ENCODE results near the gene LAMA5.

Gene LAMA5

DNA sequence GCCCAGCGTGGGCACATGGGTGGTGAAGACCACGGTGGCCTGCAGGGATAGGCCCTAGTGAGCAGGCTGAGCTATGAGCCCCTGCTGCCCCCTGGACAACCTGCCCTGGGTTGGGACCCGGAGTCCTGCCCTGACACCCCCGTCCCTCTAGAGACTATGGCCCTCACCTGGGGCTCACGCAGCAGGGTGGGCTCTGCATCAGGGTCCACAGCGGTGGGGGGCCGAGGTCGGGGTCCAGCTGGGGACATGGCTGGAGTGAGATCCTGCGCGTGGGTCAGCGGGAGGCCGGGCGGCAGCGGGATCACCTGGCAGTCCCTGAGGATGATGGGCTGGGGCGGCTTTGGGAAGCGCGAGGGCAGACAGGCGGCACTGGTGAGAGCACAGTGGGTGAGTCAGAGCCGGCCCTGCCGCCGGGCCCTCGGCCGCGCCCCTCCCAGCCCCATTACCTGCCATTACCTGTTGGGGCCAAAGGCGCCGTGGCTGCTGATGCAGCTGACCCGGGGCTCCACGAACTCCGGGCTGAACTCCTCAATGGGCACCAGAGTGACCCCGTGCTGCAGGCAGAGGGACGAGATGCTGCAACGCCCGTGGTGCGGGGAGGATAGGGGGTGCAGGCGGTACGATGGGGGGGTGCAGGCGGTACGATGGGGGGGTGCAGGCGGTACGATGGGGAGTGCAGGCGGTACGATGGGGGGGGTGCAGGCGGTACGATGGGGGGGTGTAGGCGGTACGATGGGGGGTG lies 36.4 kb downstream of the LAMA5 start:
- no peak for DNase-seq (ENCODE audit: low spot score)

DNA sequence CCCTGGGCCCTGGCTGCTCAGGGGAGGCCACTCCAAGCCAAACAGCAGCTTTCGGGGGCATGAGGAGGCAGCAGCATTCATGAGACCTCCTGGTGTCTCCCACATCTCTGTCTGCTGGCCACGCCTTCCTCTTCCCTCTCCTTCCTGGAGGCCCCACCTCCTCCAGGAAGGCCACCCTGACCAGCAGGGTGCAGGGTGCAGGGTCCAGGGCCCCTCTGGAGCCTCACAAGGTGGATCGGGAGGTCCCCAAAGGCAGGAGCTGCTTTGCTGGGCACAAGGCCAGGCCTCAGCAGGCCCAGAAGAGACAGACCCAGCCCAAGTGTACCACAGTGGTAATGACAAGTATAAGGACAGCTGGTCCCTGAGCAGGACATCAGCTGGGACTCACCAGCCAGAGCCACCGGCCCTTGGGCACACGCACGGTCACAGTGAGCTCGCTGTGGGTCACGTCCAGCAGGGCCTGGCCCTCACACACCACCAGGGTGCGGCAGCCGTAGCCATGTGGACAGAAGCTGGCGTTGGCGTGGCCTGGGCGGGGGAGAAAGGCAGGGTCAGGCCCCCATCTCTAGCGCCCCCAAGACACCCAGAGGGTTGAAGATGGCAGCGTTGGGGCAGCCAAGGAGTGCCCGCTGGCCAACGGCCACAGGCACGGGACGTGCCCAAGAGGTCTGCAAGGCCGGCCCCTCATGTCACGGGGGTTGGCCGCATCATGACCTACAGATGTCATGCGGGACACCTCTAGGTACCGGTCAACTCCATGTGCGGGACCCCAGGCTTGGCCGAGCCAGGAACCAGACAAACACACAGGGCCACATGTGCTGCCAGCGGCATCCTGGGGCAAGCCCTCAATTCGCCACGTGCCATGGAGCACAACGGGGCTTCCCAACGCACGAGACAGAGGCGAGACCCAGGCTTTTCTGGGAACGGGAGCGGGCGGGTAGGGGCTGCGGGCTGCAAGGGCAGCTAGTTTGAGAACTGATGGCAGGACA lies 37.4 kb downstream of the LAMA5 start:
- no peak for DNase-seq (ENCODE audit: low spot score)

DNA sequence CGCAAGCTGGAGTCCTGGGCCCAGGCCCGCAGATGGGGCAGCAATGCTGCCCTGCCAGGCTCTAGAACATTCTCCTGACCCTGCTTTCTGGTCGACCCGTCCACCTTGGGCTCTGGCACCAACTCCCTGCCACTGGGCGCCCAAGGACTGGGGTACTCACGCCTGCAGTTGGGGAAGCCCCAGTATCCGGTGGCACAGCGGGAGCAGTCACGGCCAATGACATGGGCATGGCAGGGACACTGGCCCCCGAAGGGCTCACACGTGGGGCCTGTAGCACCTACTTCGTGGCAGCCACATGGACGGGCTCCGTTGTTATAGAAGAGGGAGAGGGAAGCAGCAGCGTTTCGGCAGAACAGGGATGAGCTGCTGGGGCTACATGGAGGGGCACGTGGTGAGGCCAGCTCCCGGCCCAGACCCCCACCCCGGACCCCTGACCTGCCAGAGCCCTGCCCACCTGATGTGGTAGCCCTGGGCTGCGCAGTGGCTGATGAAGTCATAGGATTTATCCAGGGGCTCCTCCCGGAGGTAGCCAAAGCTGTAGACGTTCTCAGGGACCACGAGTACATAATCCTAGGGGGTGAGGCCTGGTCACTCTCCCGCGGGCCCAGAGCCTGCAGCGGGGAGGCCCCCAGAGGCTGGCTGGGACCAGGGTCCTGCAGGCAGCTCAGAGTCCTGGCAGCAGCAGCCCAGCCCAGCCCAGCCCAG lies 38.3 kb downstream of the LAMA5 start:
- DNase-seq (ENCODE audit: low spot score) = no peak

DNA sequence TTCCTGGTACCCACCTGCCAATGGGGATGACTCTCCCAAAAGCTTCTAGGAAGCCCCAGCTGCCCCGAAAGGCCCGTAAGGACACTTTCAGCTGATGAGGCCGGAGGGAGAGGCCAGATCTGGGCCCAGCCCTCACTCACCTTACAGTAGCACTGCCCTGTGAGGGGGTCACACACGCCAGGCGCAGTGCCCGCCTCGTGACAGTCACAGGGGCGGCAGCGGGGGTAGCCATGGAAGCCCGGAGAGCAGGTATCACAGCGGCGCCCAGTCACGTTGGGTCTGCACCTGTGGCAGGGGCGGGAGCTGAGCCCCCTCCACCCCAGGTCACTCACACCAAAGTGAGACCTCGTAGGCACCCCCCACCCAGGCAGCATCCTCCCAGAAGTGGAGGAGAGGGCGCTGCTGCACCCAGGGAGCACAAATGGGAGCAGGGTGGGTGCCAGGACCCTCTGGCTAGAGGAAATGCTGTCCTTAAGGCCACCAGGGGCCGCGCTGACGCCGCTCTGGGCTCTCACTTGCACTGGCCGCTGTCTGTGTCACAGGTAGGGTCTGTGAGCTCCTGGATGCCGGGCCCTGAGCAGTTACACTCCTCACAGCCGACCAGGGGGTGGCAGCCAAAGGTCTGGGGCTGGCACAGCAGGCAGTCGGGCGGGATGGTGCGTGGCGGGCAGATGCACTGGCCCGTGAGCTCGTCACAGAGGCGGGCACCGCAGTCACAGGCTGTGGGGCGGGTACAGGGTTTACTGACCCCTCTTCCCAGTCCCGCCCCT lies 39.2 kb downstream of the LAMA5 start:
- DNase-seq (ENCODE audit: low spot score) = no peak

DNA sequence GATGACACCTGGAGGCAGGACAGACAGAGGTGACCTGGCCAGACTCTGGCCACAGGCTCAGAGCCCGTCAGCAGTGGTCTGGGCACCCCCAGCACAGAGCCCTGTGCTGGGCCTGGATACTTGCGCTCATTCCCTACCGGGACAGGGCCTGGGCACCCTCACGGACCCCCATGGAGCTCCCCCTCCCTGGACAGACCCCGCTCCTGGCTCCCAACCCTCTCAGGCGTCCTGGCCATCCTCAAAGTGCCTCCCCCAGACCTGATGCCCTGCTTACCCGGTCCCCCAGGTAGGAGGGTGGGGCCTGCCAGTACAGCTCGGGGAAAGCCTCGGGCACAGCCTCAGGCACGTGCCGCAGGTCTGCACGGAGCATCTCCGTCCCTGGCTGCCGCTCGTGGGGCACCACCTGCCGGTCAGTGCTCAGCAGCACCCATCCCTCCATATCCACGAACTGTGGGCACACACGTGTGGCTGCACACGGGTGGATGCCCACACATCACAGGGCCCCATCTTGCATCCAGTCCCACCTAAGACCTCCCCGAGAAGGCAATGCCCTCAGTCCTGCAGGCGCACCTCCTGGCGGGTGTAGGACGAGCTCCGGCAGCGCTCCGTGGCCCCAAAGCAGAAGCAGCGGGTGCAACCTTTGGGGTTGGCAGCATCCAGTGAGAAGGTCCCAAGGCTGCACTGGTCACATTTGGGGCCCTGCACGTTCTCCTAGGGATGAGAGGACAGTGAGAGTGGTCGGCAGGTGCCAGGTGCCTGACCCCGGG lies 40.0 kb downstream of the LAMA5 start:
- no peak for DNase-seq (ENCODE audit: low spot score)

DNA sequence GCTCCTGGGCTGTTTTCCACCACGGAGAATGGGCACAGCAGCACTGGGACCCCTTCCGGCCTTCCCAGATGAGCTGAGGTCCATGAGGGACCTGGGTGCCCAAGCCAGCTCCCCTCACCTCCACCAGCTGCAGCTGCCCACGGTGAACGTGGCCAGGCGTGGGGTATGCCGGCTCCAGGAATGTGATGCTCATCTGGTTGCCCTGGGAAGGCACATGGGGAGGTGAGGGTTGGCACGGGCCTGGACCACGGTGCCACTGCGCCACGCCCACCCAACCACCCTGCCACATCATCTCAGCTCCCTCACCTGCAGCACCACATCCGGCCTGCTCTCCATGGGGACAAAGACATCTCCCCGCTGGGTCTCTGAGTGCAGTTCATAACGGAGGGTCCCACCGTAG lies 40.6 kb downstream of the LAMA5 start:
- no peak for DNase-seq (ENCODE audit: low spot score)

DNA sequence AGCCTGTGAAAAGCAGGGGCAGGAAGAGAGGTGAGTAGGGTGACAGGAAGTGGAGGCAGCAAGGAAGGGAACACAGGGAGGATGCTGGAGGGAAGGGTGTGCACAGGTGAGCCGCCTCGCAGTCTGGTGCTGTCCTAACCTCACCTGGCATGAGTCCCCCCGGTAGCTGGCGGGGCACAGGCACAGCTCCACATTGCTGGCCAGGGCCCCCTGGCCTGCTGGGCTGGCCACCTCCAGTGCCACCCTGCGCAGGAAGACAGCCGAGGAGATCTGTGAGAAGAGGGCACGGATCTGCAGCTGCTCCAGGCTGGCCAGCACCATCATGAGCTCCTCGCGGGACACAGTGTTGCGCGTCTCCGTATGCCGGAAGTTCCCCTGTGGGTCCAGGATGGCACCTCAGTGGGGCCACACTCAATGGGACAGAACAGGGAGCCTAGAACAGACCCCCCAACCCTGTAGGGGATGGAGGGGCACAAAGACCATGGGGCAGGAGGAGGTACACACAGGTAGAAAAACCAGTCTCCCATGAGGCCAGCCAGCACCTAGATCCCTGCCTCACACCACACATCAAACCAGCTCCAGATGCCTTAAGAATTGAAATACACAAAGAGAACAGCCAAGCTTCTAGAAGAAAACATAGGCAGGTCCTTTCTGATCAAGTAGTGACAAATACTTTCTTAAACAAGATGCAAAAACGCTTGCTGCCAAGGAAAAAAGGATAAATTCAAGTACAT lies 41.8 kb downstream of the LAMA5 start:
- no peak for DNase-seq (ENCODE audit: low spot score)

DNA sequence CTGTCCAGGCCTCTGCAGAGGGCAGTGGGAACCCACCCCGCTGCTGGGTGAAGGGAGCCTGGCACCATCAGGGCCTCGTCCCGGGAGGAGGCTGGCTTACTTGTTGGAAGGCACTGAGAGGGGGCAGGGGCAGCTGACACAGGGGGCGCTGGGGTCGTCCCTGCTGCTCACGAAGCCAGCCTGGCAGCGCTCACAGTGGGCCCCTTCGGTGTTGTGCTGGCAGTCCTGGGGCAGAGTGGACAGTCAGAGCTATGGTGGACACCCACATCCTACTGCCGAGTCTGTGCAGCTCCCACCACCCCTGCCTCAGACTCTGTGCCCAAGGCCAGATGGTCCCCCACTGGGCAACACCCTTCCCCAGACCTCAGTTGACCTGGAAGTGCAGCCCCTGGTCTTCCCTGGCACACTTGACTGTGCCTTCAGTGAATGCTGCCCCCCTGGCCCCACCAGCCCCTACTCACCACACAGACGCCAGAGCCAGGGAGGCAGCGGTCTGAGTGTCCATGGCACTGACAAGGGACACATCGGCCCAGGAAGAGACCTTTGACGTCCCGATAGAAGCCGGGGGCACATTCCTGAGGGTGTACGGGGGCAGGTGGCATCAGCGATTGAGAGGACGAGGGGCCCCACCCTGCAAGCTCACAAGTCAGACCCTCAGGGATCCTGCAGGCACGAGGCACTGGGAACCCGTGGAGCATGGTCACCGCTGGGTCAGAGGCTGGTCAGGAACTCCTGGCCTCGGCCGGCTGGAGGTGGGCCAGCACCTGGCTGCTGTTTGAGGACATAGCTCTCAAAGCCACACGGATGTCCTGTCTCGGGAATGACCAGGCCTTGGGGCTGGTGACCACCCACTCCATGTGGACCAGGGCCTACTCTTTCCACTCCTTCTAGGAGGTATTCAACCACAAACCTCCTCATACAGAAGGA lies 42.9 kb downstream of the LAMA5 start:
- no peak for DNase-seq (ENCODE audit: low spot score)

DNA sequence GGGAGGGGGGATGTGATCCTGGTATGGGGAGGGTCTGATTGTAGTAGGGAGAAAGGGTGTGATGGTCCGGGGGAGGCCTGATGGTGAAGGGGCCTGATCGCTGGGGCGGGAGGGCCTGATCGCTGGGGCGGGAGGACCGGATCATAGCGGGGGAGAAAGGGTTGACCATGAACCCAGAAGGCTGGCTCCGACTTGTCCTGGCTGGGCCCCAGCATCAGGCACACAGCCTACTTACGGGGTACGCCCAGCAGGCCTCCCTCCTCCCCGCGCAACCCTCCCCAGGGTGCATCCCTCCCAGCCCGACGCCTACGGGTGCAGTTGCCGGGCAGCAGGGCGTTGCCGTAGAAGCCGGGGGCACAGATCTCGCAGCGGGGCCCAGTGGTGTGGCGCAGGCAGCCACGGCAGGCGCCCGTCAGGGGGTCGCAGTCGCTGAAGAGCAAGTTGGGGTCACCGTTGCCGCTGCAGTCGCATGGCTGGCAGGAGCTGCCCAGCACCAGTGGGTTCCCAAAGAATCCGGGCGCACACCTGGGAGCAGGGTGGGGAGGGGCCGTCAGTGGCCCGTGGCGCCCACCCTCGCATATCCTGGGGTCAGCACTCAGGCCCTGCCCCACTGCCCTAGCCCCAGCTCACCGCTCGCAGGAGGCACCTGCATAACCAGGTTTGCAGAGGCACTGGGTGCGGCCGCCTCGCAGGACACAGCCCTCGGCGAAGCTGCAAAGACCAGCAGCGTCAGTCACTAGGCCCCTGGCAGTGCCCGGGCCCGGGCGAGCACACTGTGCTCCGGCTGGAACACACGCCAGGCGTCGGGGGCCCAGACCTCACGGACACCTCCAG lies 43.7 kb downstream of the LAMA5 start:
- DNase-seq (ENCODE audit: low spot score) = no peak

DNA sequence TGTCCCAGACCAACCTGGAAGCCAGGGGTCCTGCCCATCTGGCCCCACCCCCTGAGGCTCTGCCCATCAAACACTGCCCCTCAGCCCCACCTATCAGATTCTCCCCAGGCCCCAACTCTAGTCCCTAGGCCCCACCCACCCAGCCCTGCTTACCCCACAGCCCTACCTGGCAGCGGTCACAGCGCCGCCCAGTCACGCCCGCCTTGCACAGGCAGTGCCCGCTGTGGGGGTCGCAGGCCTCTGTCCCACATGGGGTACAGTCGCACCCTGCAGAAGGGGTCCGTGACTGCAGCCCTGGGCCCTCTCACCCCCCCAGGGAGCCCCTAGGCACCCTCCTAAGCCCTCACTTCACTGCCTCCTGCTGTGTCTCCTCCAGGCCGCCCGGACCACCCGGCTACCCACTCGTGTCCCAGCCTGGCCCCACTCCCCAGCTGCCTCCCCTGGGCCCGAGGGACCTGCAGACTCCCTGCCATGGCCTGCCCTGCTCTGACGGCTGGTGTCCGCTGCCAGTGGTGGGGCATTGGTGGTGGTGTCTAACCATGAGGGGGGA lies 44.5 kb downstream of the LAMA5 start:
- no peak for DNase-seq (ENCODE audit: low spot score)

DNA sequence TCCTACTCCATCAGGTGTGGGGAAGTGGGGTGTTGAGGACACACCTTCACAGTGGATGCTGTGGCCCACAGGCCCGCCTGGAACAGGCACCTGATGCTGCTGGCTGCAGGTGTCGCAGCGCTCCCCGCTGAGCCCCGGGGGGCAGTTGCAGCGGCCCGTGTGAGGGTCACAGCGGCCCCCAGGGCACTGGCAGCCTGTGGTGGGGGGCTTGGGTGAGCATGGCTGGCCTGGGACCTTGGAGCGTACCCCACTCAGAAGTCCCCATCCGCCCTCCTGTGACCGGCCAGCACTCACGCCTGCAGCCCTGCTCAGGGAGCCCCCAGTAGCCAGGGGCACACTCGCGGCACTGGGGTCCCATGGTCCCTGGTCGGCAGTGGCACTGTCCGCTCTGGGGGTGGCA lies 45.1 kb downstream of the LAMA5 start:
- DNase-seq (ENCODE audit: low spot score) = no peak

DNA sequence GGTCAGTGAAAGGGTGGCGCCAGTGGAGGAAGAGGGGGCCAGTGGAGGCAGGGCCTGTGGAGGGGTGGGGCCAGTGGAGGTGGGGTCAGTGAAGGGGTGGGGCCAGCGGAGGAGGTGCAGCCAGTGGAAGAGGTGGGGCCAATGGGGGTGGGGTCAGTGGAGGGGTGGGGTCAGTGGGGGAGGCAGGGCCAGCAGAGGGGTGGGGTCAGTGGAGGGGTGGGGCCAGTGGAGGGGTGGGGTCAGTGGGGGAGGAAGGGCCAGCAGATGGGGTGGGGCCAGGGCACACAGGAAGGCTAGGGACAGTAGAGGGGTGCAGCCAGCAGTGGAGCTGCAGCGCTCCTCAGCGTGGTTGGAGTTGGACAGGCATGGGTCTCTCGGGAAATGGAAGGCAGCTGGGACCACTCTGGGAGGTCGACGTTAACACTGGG lies 45.6 kb downstream of the LAMA5 start:
- DNase-seq (ENCODE audit: low spot score) = no peak

DNA sequence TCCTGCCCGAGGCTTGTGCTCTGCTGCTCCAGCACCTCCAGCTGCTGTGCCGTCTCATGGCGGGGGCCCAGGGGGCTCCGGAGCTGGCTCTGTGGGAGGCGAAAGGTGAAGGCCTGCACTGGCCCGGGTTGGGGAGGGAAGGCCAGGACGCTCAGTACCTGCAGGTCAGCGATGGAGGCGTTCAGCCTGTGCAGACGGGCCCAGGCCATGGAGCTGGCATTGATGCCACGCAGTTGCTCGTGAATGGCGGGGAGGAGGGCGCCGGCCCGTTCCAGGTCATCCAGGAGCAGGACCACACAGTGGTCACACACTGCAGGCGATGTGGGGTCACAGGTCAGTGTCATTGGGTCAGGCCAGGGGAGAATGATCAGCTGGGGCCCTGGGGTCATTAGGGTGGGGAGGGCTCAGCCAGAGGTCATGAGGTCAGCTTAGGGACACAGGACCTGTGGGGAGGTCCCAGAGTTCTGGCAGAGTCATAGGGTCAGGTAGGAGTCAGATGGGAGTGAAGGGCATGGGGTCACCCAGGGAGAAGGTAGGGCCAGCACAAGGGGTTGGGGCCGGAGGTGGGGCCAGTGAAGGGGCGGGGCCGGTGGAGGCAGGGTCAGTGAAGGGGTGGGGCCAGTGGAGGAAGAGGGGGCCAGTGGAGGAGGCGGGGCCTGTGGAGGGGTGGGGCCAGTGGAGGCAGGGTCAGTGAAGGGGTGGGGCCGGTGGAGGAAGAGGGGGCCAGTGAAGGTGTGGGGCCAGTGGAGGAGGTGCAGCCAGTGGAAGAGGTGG lies 46.3 kb downstream of the LAMA5 start:
- no peak for DNase-seq (ENCODE audit: low spot score)

DNA sequence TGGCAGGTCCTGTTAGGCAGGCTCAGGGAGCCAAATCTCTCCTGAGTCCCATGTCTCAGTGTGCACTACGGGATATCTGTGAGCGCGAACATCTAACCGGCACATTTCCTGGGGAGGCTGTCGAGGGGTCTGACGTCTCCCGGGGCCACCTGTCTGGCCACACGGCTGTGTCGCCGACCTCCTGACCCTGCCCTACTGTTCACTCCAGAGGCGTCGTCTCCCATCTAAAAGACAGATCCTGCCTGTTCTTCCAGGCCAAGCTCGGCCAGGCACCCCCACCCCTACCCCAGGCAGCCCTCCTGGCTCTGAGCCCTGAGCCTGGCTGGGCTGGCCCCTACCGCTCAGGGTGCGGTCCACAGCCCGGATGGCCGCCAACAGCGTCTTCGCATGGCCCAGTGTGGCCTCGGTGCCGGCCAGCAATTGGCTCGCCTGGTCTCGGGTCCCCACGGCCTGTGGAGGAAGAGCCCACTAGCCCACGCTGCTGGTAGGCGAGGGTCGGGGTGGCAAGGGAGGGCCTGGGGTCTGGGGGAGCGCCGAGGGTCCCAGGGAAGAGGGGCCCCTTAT lies 47.7 kb downstream of the LAMA5 start:
- no peak for DNase-seq (ENCODE audit: low spot score)

DNA sequence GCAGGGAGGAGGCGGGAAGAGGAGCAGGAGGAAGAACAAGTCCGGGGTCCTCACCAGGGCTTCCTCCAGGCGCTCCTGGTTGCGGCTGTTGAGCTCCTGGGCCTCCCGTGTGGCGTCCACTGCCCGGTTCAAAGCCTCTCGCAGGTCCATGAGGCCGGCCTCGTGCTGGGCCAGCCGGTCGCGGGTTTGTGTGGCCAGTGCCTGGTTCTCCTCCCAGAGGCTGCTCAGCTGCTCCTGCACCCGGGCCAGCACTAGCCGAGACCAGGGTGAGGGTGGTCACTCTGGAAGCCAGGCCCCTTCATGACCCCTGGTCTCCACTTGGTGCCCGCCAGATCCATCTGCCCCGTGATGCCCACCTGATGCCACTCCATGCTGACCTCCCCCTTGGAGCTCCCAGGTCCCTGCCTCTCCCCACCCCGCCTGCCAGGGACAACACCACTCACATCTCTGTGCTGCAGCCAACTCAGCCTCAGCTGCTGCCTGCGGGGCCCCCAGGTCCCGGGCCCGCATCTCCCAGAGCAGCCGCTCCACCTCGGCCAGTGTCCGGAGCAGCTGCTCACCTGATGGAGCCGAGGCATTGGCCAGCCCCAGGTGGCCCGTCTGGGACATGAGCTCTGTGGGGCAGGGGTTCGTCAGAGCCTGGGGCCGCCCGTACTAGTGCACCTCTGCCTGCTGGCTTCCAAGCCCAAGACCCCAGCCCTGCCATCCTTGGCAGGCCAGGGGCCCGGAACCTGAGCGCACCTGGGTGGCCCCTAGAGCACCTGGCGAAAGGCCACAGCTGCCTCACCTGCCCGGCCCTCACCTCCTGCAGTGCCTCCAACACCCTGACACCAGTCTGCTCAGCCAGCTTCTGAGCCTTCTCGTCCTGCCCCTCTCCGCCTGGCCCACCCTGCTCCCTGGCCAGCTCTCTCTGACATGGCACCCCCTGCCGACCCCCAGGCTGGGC lies 48.4 kb downstream of the LAMA5 start:
- DNase-seq (ENCODE audit: low spot score) = no peak
